HepG2 (cell line): ENCODE data around the gene C9orf50. TPM values are rescaled to one million over a fixed set of nuclear protein-coding genes. Genes with fewer than 3 reads are reported as not detected.

Experiments
- FOXJ3 ChIP-seq: sonication (generic); formaldehyde crosslinking; IDR thresholded peaks from 2 replicates; pipeline ENCODE4 v1.4.0; 2020; ENCODE audit warnings: missing genetic modification reagents, mild to moderate bottlenecking, borderline replicate concordance
- GATAD1 ChIP-seq: IDR thresholded peaks from 2 replicates; pipeline ENCODE4 v1.6.1; 2016; ENCODE audit warnings: missing genetic modification reagents, missing compliant biosample characterization
- HMGXB3 ChIP-seq: sonication (generic); formaldehyde crosslinking; IDR thresholded peaks from 2 replicates; pipeline ENCODE4 v1.4.0; 2020; ENCODE audit warnings: missing genetic modification reagents, borderline replicate concordance
- KDM3A ChIP-seq: IDR thresholded peaks from 2 replicates; pipeline ENCODE4 v1.6.1; 2018; ENCODE audit warnings: low read depth, missing compliant biosample characterization
- KDM5A ChIP-seq: fragments of 200-600 bp; sonication (generic); IDR thresholded peaks from 2 replicates; pipeline ENCODE4 v1.7.0; 2018; ENCODE audit warnings: antibody characterized with exemption, mild to moderate bottlenecking, low read length, borderline replicate concordance
- MXI1 ChIP-seq: IDR thresholded peaks from 3 replicates; pipeline ENCODE4 v1.6.1; 2012; ENCODE audit warnings: low read depth, low read length, inconsistent platforms, borderline replicate concordance
- RBFOX2 ChIP-seq: fragments of 200-400 bp; formaldehyde crosslinking; IDR thresholded peaks from 2 replicates; pipeline ENCODE4 v1.6.1; 2017; ENCODE audit warnings: low read depth, mild to moderate bottlenecking, low read length
- SNAPC2 ChIP-seq: sonication (generic); formaldehyde crosslinking; IDR thresholded peaks from 2 replicates; pipeline ENCODE4 v1.8.1; 2022; ENCODE audit warnings: mild to moderate bottlenecking, missing genetic modification reagents
- ZC3H4 ChIP-seq: sonication (generic); formaldehyde crosslinking; IDR thresholded peaks from 2 replicates; pipeline ENCODE4 v1.4.0; 2020; ENCODE audit warnings: missing genetic modification reagents, borderline replicate concordance
- ZMYM2 ChIP-seq: sonication (generic); formaldehyde crosslinking; IDR thresholded peaks from 2 replicates; pipeline ENCODE4 v1.8.0; 2022; ENCODE audit warnings: mild to moderate bottlenecking, missing genetic modification reagents
- ZNF230 ChIP-seq: sonication (generic); formaldehyde crosslinking; IDR thresholded peaks from 2 replicates; pipeline ENCODE4 v1.4.0; 2020; ENCODE audit warnings: mild to moderate bottlenecking, missing genetic modification reagents
- ZNF256 ChIP-seq: sonication (generic); formaldehyde crosslinking; conservative IDR thresholded peaks from 2 replicates; pipeline ENCODE4 v1.4.0; 2020; ENCODE audit warnings: missing genetic modification reagents
- ZNF326 ChIP-seq: sonication (generic); formaldehyde crosslinking; IDR thresholded peaks from 2 replicates; pipeline ENCODE4 v1.4.0; 2020; ENCODE audit warnings: missing genetic modification reagents, borderline replicate concordance
- ZNF331 ChIP-seq: sonication (generic); formaldehyde crosslinking; IDR thresholded peaks from 2 replicates; pipeline ENCODE4 v1.4.0; 2020; ENCODE audit warnings: missing genetic modification reagents
- ZNF510 ChIP-seq: sonication (generic); formaldehyde crosslinking; IDR thresholded peaks from 2 replicates; pipeline ENCODE4 v1.4.0; 2020; ENCODE audit warnings: low read depth, mild to moderate bottlenecking, missing genetic modification reagents
- ZNF564 ChIP-seq: sonication (generic); formaldehyde crosslinking; IDR thresholded peaks from 2 replicates; pipeline ENCODE4 v1.8.1; 2023; ENCODE audit warnings: mild to moderate bottlenecking, missing genetic modification reagents
- ZNF776 ChIP-seq: sonication (generic); formaldehyde crosslinking; IDR thresholded peaks from 2 replicates; pipeline ENCODE4 v1.4.0; 2020; ENCODE audit warnings: mild to moderate bottlenecking, missing genetic modification reagents
- ZNF782 ChIP-seq: sonication (generic); formaldehyde crosslinking; IDR thresholded peaks from 2 replicates; pipeline ENCODE4 v1.4.0; 2020; ENCODE audit warnings: missing genetic modification reagents, mild to moderate bottlenecking, borderline replicate concordance
- polyA plus RNA-seq, 8 experiments: library from polyadenylated mRNA; depleted of rRNA in 3 of 8; stranded (reverse) in 7 of 8; unstranded in 1 of 8; fragments of >200 nt; fragmentation: Illumina TruSeq in 4 of 8; extraction: Trizol in 4 of 8; gene quantifications; 2 replicates each; pipeline versions ENCODE4 v1.2.1 to v1.2.3, GENCODE V29; 2011 to 2016; ENCODE audit warnings: low read depth in 4 of 8, missing spikeins in 1 of 8, mixed read lengths in 1 of 8; ENCODE audit not compliant: insufficient read depth in 1 of 8
- total RNA-seq, 5 experiments: library from RNA; depleted of rRNA; stranded (reverse); fragments of >200 nt; fragmentation: Illumina TruSeq; extraction: Trizol; gene quantifications; 2 replicates each; pipeline ENCODE4 v1.2.3, GENCODE V29; 2016; ENCODE audit warnings: low read depth in 1 of 5
- TF ChIP-seq, protein P1 (sequence below): IDR thresholded peaks from 2 replicates; pipeline ENCODE4 v1.6.1; 2018; ENCODE audit warnings: missing genetic modification reagents, mild to moderate bottlenecking, missing compliant biosample characterization
- TF ChIP-seq, protein P2 (sequence below): fragments of 450-650 bp; IDR thresholded peaks from 2 replicates; pipeline ENCODE4 v1.6.1; 2017; ENCODE audit warnings: mild to moderate bottlenecking
- TF ChIP-seq, protein P3 (sequence below): sonication (generic); formaldehyde crosslinking; IDR thresholded peaks from 2 replicates; pipeline ENCODE4 v1.4.0; 2020; ENCODE audit warnings: mild to moderate bottlenecking, missing genetic modification reagents

C9orf50 gene
- total and polyA plus RNA-seq, 2 of the 13 experiments (the other 11 are each of a cell fraction or from before 2014, with no cell fraction given) = not detected

GRCh38 chr9:129597355-129598088 lies 23.4 kb downstream of the C9orf50 start (continued):
- TF ChIP-seq MXI1 = peak; percentile 71; the same call in 1 of the 3 replicates
- TF ChIP-seq FOXJ3 (CRISPR knock-in tag) = peak; percentile 55
- TF ChIP-seq, protein P1, sequence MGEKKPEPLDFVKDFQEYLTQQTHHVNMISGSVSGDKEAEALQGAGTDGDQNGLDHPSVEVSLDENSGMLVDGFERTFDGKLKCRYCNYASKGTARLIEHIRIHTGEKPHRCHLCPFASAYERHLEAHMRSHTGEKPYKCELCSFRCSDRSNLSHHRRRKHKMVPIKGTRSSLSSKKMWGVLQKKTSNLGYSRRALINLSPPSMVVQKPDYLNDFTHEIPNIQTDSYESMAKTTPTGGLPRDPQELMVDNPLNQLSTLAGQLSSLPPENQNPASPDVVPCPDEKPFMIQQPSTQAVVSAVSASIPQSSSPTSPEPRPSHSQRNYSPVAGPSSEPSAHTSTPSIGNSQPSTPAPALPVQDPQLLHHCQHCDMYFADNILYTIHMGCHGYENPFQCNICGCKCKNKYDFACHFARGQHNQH (CRISPR knock-in tag) = peak; percentile 87
- TF ChIP-seq ZC3H4 (CRISPR knock-in tag) = no peak; the same call in 1 of the 2 replicates
- no peak for TF ChIP-seq KDM5A
- TF ChIP-seq HMGXB3 = no peak
- TF ChIP-seq, protein P2, sequence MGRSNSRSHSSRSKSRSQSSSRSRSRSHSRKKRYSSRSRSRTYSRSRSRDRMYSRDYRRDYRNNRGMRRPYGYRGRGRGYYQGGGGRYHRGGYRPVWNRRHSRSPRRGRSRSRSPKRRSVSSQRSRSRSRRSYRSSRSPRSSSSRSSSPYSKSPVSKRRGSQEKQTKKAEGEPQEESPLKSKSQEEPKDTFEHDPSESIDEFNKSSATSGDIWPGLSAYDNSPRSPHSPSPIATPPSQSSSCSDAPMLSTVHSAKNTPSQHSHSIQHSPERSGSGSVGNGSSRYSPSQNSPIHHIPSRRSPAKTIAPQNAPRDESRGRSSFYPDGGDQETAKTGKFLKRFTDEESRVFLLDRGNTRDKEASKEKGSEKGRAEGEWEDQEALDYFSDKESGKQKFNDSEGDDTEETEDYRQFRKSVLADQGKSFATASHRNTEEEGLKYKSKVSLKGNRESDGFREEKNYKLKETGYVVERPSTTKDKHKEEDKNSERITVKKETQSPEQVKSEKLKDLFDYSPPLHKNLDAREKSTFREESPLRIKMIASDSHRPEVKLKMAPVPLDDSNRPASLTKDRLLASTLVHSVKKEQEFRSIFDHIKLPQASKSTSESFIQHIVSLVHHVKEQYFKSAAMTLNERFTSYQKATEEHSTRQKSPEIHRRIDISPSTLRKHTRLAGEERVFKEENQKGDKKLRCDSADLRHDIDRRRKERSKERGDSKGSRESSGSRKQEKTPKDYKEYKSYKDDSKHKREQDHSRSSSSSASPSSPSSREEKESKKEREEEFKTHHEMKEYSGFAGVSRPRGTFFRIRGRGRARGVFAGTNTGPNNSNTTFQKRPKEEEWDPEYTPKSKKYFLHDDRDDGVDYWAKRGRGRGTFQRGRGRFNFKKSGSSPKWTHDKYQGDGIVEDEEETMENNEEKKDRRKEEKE = no peak
- no peak for TF ChIP-seq ZNF230
- peak; percentile 49; the same call in 1 of the 2 replicates for TF ChIP-seq GATAD1 (CRISPR knock-in tag)
- TF ChIP-seq ZNF331 (CRISPR knock-in tag) = peak; percentile 78
- TF ChIP-seq ZNF510 (CRISPR knock-in tag) = peak; percentile 78; the same call in 1 of the 2 replicates
- peak; percentile 45; the same call in 1 of the 2 replicates for TF ChIP-seq ZNF256
- peak; percentile 93; the same call in 1 of the 2 replicates for TF ChIP-seq KDM3A (CRISPR knock-in tag)
- no peak; the same call in none of the 2 replicates for TF ChIP-seq ZMYM2 (CRISPR knock-in tag)
- TF ChIP-seq SNAPC2 (CRISPR knock-in tag) = no peak; the same call in 1 of the 2 replicates
- TF ChIP-seq RBFOX2 = peak; percentile 99
- no peak for TF ChIP-seq ZNF326 (CRISPR knock-in tag)
- TF ChIP-seq ZNF782 (CRISPR knock-in tag) = peak; percentile 70; the same call in 1 of the 2 replicates
- peak; percentile 44 for TF ChIP-seq ZNF776 (CRISPR knock-in tag)
- TF ChIP-seq ZNF564 (CRISPR knock-in tag) = peak; percentile 88
- TF ChIP-seq, protein P3, sequence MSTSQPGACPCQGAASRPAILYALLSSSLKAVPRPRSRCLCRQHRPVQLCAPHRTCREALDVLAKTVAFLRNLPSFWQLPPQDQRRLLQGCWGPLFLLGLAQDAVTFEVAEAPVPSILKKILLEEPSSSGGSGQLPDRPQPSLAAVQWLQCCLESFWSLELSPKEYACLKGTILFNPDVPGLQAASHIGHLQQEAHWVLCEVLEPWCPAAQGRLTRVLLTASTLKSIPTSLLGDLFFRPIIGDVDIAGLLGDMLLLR (CRISPR knock-in tag) = peak; percentile 33
